ENCODE measurements around the gene TMEM156. TPM values are rescaled to one million over a fixed set of nuclear protein-coding genes. Genes with fewer than 3 reads are reported as not detected.
"Not testable (repeated sequence)": the region's sequence is repeated elsewhere in the genome, so short reads cannot be mapped to it uniquely, and the experiment has no call there.

Gene TMEM156
- total RNA-seq, 1 donor from 2014 or later: not detected

GRCh38 chr4:39044956-39045826 is 13.0 kb upstream of the TMEM156 start:
- intact Hi-C loops (cut with DNase I): no loop called here
- DNase-seq (ENCODE audit: low spot score): no peak

GRCh38 chr4:39044364-39044955 is 12.3 kb upstream of the TMEM156 start:
- peak; percentile 96 for DNase-seq (ENCODE audit: low spot score)
- intact Hi-C loops (cut with DNase I): no loop called here

- DNase-seq (ENCODE audit: low spot score): no peak
- intact Hi-C loops (cut with DNase I): no loop called here
Measured at GRCh38 chr4:39043861-39044363, 11.7 kb upstream of the TMEM156 start.

- intact Hi-C loops (cut with DNase I): no loop called here
- no peak for DNase-seq (ENCODE audit: low spot score)
Measured at GRCh38 chr4:39043058-39043860, 11.1 kb upstream of the TMEM156 start.

- intact Hi-C loops (cut with DNase I): no loop called here
- no peak for DNase-seq (ENCODE audit: low spot score)
Measured at GRCh38 chr4:39042366-39042765, 10.2 kb upstream of the TMEM156 start.

GRCh38 chr4:39039108-39039507 is 6.9 kb upstream of the TMEM156 start:
- intact Hi-C loops (cut with DNase I): no loop called here

GRCh38 chr4:39037941-39038340 is 5.7 kb upstream of the TMEM156 start:
- intact Hi-C loops (cut with DNase I): no loop called here
- DNase-seq (ENCODE audit: low spot score): no peak

More at GRCh38 chr4:39039108-39039507, 6.9 kb upstream of the TMEM156 start:
- no peak for DNase-seq (ENCODE audit: low spot score)

GRCh38 chr4:39037491-39037825 is 5.2 kb upstream of the TMEM156 start:
- intact Hi-C loops (cut with DNase I): no loop called here
- DNase-seq (ENCODE audit: low spot score): no peak

- intact Hi-C loops (cut with DNase I): no loop called here
- DNase-seq (ENCODE audit: low spot score): no peak
Measured at GRCh38 chr4:39036172-39036571, 4.0 kb upstream of the TMEM156 start.

- intact Hi-C loops (cut with DNase I); DNase-seq (ENCODE audit: low spot score): not testable (repeated sequence)
Measured at GRCh38 chr4:39031590-39032020, 604 bp downstream of the TMEM156 start.

- no peak for DNase-seq (ENCODE audit: low spot score)
- intact Hi-C loops (cut with DNase I): no loop called here
Measured at GRCh38 chr4:39030725-39031124, 1.5 kb downstream of the TMEM156 start.

- intact Hi-C loops (cut with DNase I): no loop called here
- DNase-seq (ENCODE audit: low spot score): no peak
Measured at GRCh38 chr4:39029752-39030694, 2.2 kb downstream of the TMEM156 start.

- intact Hi-C loops (cut with DNase I): no loop called here
- DNase-seq (ENCODE audit: low spot score): no peak
Measured at GRCh38 chr4:39026096-39026495, 6.1 kb downstream of the TMEM156 start.

GRCh38 chr4:39025552-39026085 is 6.6 kb downstream of the TMEM156 start:
- no peak for DNase-seq (ENCODE audit: low spot score)
- intact Hi-C loops (cut with DNase I): no loop called here

GRCh38 chr4:39024311-39024865 is 7.8 kb downstream of the TMEM156 start:
- DNase-seq (ENCODE audit: low spot score): no peak
- intact Hi-C loops (cut with DNase I): no loop called here

GRCh38 chr4:39023059-39023458 is 9.2 kb downstream of the TMEM156 start:
- intact Hi-C loops (cut with DNase I): no loop called here
- no peak for DNase-seq (ENCODE audit: low spot score)

GRCh38 chr4:39022241-39022640 is 10.0 kb downstream of the TMEM156 start:
- DNase-seq (ENCODE audit: low spot score): no peak
- intact Hi-C loops (cut with DNase I): no loop called here

- intact Hi-C loops (cut with DNase I): no loop called here
- DNase-seq (ENCODE audit: low spot score): no peak
Measured at GRCh38 chr4:39021631-39022030, 10.6 kb downstream of the TMEM156 start.

GRCh38 chr4:39020130-39020529 is 12.1 kb downstream of the TMEM156 start:
- intact Hi-C loops (cut with DNase I): no loop called here

More at GRCh38 chr4:39020130-39020529, 12.1 kb downstream of the TMEM156 start:
- no peak for DNase-seq (ENCODE audit: low spot score)

Measured in cardiac septum (tissue), 1 donor.